ENCODE data around the gene KLF6. TPM values are rescaled to one million over a fixed set of nuclear protein-coding genes. Genes with fewer than 3 reads are reported as not detected.

KLF6 gene
- total RNA-seq, 3 donors from 2014 or later (not counting 1 experiment from before 2014, with no cell fraction given) = 1,044 to 1,768 (median 1,056) TPM

DNA sequence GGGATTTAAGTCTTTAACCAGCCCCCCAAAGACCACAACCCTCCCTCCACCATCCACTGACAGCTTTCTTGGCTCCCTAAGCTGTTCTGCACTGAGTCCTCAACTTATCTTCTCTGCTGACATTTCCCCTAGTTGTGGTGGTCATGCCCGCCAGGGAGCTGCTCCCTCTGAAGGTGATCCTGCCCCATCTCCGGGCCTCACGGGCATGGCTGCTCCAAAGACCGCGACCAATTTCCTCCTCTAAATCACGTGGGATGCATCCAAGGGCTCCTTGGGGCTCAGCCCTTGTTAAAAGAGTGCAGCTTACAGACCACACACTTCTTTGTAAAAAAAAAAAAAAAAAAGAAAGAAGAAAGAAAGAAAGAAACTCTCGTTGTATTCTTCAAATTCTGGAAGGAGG lies 27.1 kb upstream of the KLF6 start:
- intact Hi-C loops (cut with micrococcal nuclease) = loop anchor here (5.0 kb wide), 1 partner anchor 80 kb away; no protein-coding TSS in a partner anchor
- no peak overlapping the region for H3K4me3 ChIP-seq (ENCODE audit: low read length)

DNA sequence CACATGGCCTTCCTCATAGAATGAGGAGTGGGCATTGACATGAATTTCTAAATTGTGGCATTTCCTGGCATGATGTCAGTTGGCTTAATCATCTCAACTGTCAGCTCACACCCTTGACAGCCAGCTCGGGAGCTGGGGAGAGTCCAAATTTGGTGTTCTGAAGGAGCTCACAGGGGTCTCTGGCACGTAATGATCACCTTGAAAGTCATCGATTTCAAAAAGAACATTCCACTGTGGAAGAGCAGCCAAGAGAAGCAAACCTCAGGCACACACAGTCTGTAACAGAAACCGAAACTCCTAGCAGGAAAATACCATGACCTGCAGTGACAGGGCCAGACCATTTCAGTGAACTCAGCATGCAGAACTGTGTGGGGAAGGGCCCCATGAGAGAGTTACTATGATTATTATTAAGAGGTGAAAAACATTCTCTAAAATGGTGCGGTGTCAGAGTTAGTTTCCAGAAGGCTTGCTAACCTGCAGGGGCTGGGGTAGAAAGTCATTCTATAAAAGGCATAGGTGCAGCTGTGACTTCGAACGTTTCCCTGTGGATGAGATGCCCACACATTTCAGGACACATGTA lies 26.4 kb upstream of the KLF6 start:
- peak; percentile 47 to 76 for DNase-seq
- TF ChIP-seq, protein P1, sequence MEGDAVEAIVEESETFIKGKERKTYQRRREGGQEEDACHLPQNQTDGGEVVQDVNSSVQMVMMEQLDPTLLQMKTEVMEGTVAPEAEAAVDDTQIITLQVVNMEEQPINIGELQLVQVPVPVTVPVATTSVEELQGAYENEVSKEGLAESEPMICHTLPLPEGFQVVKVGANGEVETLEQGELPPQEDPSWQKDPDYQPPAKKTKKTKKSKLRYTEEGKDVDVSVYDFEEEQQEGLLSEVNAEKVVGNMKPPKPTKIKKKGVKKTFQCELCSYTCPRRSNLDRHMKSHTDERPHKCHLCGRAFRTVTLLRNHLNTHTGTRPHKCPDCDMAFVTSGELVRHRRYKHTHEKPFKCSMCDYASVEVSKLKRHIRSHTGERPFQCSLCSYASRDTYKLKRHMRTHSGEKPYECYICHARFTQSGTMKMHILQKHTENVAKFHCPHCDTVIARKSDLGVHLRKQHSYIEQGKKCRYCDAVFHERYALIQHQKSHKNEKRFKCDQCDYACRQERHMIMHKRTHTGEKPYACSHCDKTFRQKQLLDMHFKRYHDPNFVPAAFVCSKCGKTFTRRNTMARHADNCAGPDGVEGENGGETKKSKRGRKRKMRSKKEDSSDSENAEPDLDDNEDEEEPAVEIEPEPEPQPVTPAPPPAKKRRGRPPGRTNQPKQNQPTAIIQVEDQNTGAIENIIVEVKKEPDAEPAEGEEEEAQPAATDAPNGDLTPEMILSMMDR (IDR thresholded peaks at IDR 0.05) = no peak

More for the DNA sequence above, 27.1 kb upstream of the KLF6 start:
- no peaks in the 10 kb centered on the region for H3K9me3 ChIP-seq (ENCODE audit: control insufficient read depth, insufficient read depth, low read length)
- H3K27me3 Mint-ChIP-seq (ENCODE audit: low read depth in 2 of 2) = no peaks in the 10 kb centered on the region
- no peaks in the 10 kb centered on the region for H3K36me3 ChIP-seq (ENCODE audit: control insufficient read depth, insufficient read depth, low read length)
- H3K4me1 Mint-ChIP-seq = peaks cover 58 to 73% of the 10 kb centered on the region in 2 donors
- H3K4me3 Mint-ChIP-seq = no peak overlapping the region
- H3K27ac ChIP-seq (ENCODE audit: low read length) = peak overlapping the region; percentile 100
- WGBS (ENCODE audit: insufficient coverage) = 93% methylated on average over 6 of the region's 7 CpGs
- no peaks in the 10 kb centered on the region for H3K9me3 Mint-ChIP-seq
- ATAC-seq (no peak), DNase-seq (no peak)
- TF ChIP-seq, protein P1 (IDR thresholded peaks at IDR 0.05) = no peak
- peaks cover 60% of the 10 kb centered on the region for H3K4me1 ChIP-seq (ENCODE audit: control insufficient read depth, insufficient read depth, low read length)
- no peak overlapping the region for H3K27ac Mint-ChIP-seq
- no peaks in the 10 kb centered on the region for H3K36me3 Mint-ChIP-seq
- no peaks in the 10 kb centered on the region for H3K27me3 ChIP-seq (ENCODE audit: control insufficient read depth, insufficient read depth, low read length)

DNA sequence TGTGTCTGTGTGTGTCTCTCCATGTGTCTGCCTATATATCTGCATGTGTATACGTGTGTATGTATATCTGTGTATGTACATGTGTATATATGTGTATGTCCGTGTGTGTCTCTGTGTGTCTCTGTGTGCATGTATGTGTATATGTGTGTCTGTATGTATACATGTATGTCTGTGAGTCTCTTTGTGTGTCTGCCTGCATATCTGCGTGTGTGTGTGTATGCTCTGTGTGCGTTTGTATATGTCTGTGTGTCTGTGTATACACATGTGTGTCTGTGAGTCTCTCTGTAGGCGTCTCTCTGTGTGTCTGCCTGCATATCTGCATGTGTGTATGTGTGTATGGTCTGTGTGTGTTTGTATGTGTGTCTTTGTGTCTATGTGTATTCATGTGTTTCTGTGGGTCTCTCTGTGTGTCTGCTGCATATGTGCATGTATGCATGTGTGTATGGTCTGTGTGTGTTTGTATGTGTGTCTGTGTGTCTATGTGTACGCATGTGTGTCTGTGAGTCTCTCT lies 23.7 kb upstream of the KLF6 start:
- intact Hi-C loops (cut with micrococcal nuclease) = loop anchor here (10.0 kb wide), 1 partner anchor 1486 kb away; no protein-coding TSS in a partner anchor
- Mint-ChIP-seq H3K4me3 (peak overlapping the region; percentile 87), H3K9me3 (no peaks in the 10 kb centered on the region), H3K27ac (no peak overlapping the region), H3K27me3 (ENCODE audit: low read depth in 2 of 2) (no peaks in the 10 kb centered on the region), H3K4me1 (peaks cover 77 to 82% of the 10 kb centered on the region in 2 donors), H3K36me3 (no peaks in the 10 kb centered on the region)
- TF ChIP-seq, protein P1 (IDR thresholded peaks at IDR 0.05) = no peak
- Histone ChIP-seq H3K4me1 (ENCODE audit: control insufficient read depth, insufficient read depth, low read length) (peaks cover 74% of the 10 kb centered on the region), H3K4me3 (ENCODE audit: low read length) (no peak overlapping the region), H3K9me3 (ENCODE audit: control insufficient read depth, insufficient read depth, low read length) (no peaks in the 10 kb centered on the region), H3K27ac (ENCODE audit: low read length) (peak overlapping the region; percentile 100), H3K36me3 (ENCODE audit: control insufficient read depth, insufficient read depth, low read length) (no peaks in the 10 kb centered on the region), H3K27me3 (ENCODE audit: control insufficient read depth, insufficient read depth, low read length) (no peaks in the 10 kb centered on the region)
- ATAC-seq (no peak), DNase-seq (peak in 1 of 2 donors; percentile 34)
- 95% methylated on average over 6 of the region's 6 CpGs for WGBS (ENCODE audit: insufficient coverage)

More for the DNA sequence above, 26.4 kb upstream of the KLF6 start:
- Mint-ChIP-seq H3K9me3 (no peaks in the 10 kb centered on the region), H3K36me3 (no peaks in the 10 kb centered on the region), H3K27me3 (ENCODE audit: low read depth in 2 of 2) (no peaks in the 10 kb centered on the region), H3K4me1 (peaks cover 66 to 80% of the 10 kb centered on the region in 2 donors), H3K27ac (no peak overlapping the region), H3K4me3 (peak overlapping the region; percentile 87)
- Histone ChIP-seq H3K36me3 (ENCODE audit: control insufficient read depth, insufficient read depth, low read length) (no peaks in the 10 kb centered on the region), H3K27ac (ENCODE audit: low read length) (peak overlapping the region; percentile 100), H3K9me3 (ENCODE audit: control insufficient read depth, insufficient read depth, low read length) (no peaks in the 10 kb centered on the region), H3K4me1 (ENCODE audit: control insufficient read depth, insufficient read depth, low read length) (peaks cover 68% of the 10 kb centered on the region), H3K27me3 (ENCODE audit: control insufficient read depth, insufficient read depth, low read length) (no peaks in the 10 kb centered on the region), H3K4me3 (ENCODE audit: low read length) (no peak overlapping the region)
- WGBS (ENCODE audit: insufficient coverage) = 15% methylated on average over 7 of the region's 7 CpGs
- peak; percentile 37 to 71 (median 56) for ATAC-seq
- intact Hi-C loops (cut with micrococcal nuclease) = loop anchor here (1.0 to 5.0 kb wide), 7 partner anchors 8 to 137 kb away; no protein-coding TSS in a partner anchor

Measured in natural killer cell (primary cell).